Activated gamma-delta T cell (primary cell): ENCODE data around the gene TMEM171.

ENCODE experiments used
- DNase-seq: peaks from one replicate; lab custom pipeline; 2025; lab: John Stamatoyannopoulos, UW

The TMEM171 gene

GRCh38 chr5:73151766-73152410 is 31.5 kb downstream of the TMEM171 start:
- DNase-seq = no peak

DNA sequence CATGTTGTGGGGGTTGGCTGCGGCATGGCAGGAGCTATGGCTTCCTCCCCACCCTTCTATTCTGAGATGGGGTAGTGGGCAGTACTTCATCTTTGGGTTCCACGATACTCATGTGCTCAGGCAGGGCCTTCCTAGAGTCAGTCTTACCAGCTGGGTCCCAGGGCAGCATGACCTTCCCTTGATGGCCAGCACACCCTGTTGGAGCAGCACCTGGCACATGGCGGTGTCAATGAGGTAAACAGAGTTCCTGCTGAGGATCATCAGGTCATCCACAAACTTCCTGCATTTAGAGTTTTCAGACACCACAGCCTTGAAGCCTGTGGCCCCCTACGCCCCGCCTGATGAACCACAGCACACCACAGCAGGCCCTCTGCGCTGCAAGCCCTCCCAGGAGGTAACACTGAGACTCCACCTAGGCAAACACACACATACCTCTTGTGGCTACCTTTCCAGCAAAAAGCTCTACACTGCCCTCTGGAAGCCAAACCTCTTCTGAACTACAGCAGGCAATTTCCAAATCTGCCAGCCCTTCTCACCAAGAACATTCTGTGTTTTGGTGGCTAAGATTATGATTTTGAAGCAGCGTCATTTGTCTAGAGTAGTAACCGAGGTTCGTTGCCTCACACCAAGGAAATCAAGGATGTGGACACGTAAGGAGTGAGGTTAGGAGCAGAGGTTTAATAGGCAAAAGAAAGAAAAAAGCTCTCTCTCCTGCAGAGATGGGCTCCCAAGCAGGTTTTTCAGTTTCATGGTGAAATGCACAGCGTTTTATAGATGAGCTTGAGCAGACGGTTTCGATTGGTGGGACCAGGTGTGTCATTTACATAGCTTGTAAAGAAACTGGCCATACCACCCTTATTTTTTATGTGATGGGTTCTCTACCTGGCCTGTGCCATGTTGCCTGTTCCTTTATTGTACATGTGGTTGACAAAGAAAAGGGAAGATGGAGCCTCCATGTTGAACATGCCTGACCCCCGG is 32.3 kb downstream of the TMEM171 start:
- no peak for DNase-seq

GRCh38 chr5:73153513-73153912 is 33.1 kb downstream of the TMEM171 start:
- DNase-seq = no peak

DNA sequence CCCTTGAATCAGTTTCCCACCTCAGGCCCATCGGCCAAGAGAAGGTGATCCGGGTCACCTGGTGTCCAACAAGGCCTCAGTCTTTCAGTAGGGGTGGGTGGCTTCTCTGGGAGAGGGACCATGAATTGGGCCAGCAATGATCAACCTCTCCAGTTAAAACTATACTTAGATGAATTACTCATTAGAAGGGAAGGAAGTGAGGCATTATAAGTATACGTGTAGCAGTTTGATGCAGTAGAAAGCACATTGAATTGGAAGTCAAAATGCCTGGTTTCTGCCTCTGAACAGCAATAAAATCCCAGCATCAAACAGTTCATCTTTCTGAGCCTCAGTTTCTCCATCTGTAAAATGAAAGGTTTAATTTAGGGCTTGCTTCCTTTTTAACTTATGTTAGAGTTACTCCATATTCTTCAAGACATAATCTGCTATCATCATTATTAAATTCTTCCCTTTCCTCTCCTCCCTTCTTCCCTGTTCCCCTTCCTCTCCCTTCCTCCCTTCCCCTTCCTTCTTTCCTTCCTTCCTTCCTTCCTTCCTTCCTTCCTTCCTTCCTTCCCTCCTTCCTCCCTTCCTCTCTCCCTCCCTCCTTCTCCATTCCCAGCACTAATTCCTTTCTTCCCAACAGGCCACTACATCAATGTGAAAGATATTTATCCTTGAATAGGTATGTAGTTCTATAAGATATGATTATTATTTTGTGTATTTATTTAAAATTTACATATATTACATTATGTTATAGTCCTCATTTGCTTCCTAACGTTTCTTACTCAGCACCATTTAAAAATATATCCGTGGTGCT is 34.0 kb downstream of the TMEM171 start:
- no peak for DNase-seq

GRCh38 chr5:73155271-73156222 is 35.2 kb downstream of the TMEM171 start:
- no peak for DNase-seq

- no peak for DNase-seq
These were observed 37.3 kb downstream of the TMEM171 start for GRCh38 chr5:73157414-73158303.

- DNase-seq = no peak
These were observed 37.9 kb downstream of the TMEM171 start for GRCh38 chr5:73158313-73158712.

DNA sequence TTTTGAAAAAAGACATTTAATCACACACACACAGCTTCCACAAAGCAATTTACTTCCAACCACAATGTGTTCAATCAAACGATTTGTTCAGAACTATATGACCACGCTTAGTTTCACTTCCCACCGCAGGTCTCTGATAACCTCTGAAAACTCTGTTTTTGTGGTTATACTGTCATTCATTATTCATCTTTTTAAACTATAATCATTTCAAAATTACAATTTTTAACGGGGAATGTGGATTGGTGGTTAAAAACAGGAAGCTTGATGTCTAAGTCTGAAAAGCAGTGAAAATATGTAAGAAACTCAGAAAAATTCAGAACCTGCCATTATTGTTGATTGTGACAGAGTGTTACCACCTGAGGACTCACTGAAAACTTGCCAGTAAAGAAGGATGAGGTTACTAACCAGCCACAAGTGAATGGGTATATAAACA is 39.9 kb downstream of the TMEM171 start:
- DNase-seq = no peak

- no peak for DNase-seq
These were observed 50.1 kb downstream of the TMEM171 start for GRCh38 chr5:73170522-73170921.

- no peak for DNase-seq
These were observed 51.1 kb downstream of the TMEM171 start for GRCh38 chr5:73171495-73171894.

- DNase-seq = no peak
These were observed 52.6 kb downstream of the TMEM171 start, which contains the start of gene TMEM174 for GRCh38 chr5:73172951-73173350. TMEM174 (plus strand) TSS chr5:73173193; CDS start chr5:73173244, 51 bp downstream.

DNA sequence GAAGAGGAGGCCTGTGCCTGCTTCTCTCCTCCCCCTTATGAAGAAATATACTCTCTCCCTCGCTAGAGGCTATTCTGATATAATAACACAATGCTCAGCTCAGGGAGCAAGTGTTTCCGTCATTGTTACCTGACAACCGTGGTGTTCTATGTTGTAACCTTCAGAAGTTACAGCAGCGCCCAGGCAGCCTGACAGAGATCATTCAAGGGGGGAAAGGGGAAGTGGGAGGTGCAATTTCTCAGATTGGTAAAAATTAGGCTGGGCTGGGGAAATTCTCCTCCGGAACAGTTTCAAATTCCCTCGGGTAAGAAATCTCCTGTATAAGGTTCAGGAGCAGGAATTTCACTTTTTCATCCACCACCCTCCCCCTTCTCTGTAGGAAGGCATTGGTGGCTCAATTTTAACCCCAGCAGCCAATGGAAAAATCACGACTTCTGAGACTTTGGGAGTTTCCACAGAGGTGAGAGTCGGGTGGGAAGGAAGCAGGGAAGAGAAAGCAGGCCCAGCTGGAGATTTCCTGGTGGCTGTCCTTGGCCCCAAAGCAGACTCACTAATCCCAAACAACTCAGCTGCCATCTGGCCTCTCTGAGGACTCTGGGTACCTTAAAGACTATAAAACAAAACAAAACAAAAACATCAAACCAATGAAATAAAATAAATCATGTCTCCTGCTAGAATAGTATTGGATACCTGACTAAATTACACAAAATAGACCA is 53.9 kb downstream of the TMEM171 start:
- DNase-seq = no peak

DNA sequence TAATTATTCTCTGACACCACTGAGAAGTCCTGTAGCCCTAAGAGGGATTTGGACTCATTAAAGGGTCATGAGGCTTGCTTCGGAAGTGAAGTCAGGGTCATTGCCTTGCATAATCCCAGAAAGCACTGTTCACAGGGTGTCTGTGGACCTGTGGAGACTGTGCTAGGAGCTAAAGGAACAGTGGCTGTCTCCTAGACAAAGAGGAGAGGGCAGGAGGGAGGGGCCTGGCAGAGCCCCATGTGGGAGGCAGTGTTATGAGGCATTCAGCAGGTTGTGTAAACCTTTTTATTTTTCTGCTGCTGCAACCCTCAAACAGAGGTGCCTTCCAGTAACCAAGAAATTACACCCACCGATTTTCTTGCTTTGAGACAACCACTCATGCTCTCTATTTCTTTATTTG is 55.9 kb downstream of the TMEM171 start:
- no peak for DNase-seq

DNA sequence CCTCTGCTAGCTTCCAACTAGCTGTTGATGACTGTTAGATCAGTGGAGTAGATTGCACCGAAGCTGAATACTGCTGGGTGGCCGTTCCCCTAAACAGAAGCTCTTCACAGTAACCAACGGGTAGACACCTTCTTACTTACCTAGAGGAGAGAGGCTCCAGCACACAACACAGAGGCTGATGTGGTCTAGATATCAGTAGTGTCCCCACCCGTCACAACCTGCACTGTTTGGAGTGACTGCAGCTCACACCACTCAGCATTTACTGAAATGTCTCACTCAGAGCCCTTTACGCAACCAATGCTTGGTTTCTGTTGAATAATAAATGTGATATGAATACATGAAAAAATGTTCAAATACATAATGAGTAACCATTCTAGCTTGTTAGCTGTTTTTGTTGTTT is 57.9 kb downstream of the TMEM171 start:
- no peak for DNase-seq

DNA sequence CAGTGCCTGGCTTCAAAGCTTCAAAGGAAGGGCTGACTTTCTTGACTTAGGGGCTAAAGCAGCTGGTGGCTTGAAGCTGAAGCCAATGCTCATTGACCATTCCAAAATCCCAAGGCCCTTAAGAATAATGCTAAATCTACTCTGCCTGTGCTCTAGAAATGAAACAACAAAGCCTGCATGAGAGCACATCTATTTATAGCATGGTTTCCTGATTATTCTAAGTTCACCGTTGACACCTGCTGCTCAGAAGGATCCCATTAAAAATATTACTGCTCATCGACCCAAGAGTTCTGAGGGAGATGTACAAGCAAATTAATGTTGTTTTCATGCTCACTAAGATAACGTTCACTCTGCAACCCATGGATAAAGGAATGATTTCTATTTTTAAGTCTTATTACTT is 59.4 kb downstream of the TMEM171 start:
- DNase-seq = no peak

DNA sequence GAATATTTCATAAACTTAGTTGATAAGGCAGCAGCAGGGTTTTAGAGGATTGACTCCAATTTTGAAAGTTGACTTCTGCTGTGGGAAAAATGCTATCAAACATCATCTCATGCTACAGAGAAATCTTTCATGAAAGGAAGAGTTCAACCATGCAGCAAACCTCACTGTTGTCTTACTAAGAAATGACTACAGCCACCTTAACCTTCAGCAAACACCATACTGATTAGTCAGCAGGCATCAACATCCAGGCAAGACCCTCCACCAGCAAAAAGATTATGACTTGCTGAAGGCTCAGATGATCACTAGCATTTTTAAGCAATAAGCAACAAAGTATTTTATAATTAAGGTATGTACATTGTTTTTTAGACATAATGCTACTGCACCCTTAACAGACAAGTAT is 60.2 kb downstream of the TMEM171 start:
- DNase-seq = no peak
